GM12891 (cell line): ENCODE measurements around the gene NTRK3.

Source experiments
- PAX5 ChIP-seq: IDR thresholded peaks from 2 replicates; pipeline ENCODE4 v1.6.1; 2011; ENCODE audit warnings: low read length, moderate library complexity, mild to moderate bottlenecking; ENCODE audit not compliant: insufficient read depth, severe bottlenecking
- POLR2A ChIP-seq: IDR thresholded peaks from 2 replicates; pipeline ENCODE4 v1.6.1; 2011; ENCODE audit warnings: low read depth, low read length, control low read depth
- POLR2AphosphoS5 ChIP-seq: IDR thresholded peaks from 2 replicates; pipeline ENCODE4 v1.6.1; 2011; ENCODE audit warnings: low read depth, low read length, control low read depth
- POU2F2 ChIP-seq: IDR thresholded peaks from 2 replicates; pipeline ENCODE4 v1.6.1; 2011; ENCODE audit warnings: low read depth, mild to moderate bottlenecking, control low read depth, low read length, moderate library complexity
- TAF1 ChIP-seq: IDR thresholded peaks from 2 replicates; pipeline ENCODE4 v1.6.1; 2011; ENCODE audit warnings: low read depth, low read length, control low read depth

- TF ChIP-seq POLR2A, result no peak
- no peak for TF ChIP-seq TAF1
- TF ChIP-seq POLR2AphosphoS5, result no peak
- TF ChIP-seq POU2F2, result no peak
- no peak for TF ChIP-seq PAX5
Observed at GRCh38 chr15:88204584-88204983, 52.0 kb downstream of the NTRK3 start.
